GM13976 (cell line): ENCODE measurements around the gene VEGFA.

ENCODE experiments used
- DNase-seq: peaks from one replicate; pipeline ENCODE4 v3.0.0; 2012; ENCODE audit warnings: low spot score
- CTCF ChIP-seq: IDR thresholded peaks from 2 replicates; pipeline ENCODE4 v1.5.1; 2012; ENCODE audit warnings: borderline replicate concordance, mild to moderate bottlenecking; ENCODE audit not compliant: insufficient read depth; ENCODE audit errors: extremely low read depth, missing control alignments, control extremely low read depth
- in situ Hi-C: fragments of 300-500 bp; cut with MboI; formaldehyde crosslinking; loops from one replicate; pipeline ENCODE4 v1.12.0; 2022; ENCODE audit warnings: low sequenced_read_pairs, mixed read lengths, inconsistent platforms; ENCODE audit not compliant: unreplicated experiment

VEGFA gene

GRCh38 chr6:43775535-43775885 is 5.5 kb downstream of the VEGFA start:
- in situ Hi-C loops = no loop called here
- DNase-seq = no peak
- TF ChIP-seq CTCF = no peak

GRCh38 chr6:43776115-43776798 is 6.2 kb downstream of the VEGFA start:
- no peak for DNase-seq
- no peak for TF ChIP-seq CTCF
- in situ Hi-C loops = no loop called here

DNA sequence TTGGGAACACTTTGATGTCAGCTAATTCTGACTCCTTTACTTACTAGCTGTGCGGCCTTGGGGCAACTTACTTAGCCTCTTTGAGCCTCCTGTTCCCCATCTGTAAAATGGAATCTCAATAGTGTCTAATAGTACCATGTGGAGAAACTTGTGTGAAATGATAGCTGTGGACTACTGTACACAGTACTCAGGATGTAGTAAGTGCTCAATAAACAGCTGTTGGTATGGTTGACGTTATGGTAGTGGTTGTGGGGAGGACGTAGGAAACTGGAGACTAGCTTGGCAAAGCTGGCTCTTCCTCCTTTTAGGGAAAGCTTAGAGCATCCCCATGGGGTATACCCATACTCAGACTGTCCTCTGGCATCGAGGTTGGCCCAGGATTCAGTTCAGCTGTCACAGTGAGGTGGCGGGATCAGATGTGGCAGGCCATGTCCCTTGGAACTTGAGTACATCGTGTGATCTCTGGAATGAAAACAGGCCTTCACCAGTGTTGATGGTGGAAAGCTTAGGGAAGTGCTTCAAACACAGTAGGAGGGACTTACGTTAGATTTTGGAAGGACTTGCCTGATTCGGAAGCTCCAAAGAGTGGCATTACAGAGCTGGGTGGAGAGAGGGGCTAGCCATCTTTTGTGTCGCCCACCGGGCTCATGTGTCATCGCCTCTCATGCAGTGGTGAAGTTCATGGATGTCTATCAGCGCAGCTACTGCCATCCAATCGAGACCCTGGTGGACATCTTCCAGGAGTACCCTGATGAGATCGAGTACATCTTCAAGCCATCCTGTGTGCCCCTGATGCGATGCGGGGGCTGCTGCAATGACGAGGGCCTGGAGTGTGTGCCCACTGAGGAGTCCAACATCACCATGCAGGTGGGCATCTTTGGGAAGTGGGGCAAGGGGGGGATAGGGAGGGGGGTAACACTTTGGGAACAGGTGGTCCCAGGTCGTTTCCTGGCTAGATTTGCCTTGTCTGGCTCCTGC is 7.1 kb downstream of the VEGFA start:
- no peak for TF ChIP-seq CTCF
- in situ Hi-C loops = no loop called here
- DNase-seq = no peak

DNA sequence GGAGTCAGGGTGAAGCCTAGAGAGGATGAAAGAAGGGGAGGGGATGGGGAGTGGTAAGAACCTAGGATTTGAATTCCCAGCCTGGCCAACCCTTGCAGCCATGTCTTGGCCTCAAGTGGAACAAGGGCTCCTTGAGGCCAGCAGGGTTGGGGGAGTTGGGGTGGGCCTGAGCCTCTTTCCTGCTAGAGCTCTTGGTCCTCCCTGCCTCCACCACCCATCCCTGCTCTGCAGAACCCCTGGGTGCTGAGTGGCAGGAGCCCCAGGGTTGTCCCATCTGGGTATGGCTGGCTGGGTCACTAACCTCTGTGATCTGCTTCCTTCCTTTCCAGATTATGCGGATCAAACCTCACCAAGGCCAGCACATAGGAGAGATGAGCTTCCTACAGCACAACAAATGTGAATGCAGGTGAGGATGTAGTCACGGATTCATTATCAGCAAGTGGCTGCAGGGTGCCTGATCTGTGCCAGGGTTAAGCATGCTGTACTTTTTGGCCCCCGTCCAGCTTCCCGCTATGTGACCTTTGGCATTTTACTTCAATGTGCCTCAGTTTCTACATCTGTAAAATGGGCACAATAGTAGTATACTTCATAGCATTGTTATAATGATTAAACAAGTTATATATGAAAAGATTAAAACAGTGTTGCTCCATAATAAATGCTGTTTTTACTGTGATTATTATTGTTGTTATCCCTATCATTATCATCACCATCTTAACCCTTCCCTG is 8.3 kb downstream of the VEGFA start:
- no peak for DNase-seq
- no peak for TF ChIP-seq CTCF
- in situ Hi-C loops = no loop called here

GRCh38 chr6:43778976-43779851 is 9.2 kb downstream of the VEGFA start:
- no peak for DNase-seq
- TF ChIP-seq CTCF = no peak
- in situ Hi-C loops = no loop called here
